ENCODE data around the gene TAPBP. TPM values are rescaled to one million over a fixed set of nuclear protein-coding genes. Genes with fewer than 3 reads are reported as not detected.

Gene TAPBP
- total and polyA plus RNA-seq, 2 of the 8 experiments (the other 6 are each of a cell fraction or from before 2014, with no cell fraction given) = 24.5 to 35.4 TPM

DNA sequence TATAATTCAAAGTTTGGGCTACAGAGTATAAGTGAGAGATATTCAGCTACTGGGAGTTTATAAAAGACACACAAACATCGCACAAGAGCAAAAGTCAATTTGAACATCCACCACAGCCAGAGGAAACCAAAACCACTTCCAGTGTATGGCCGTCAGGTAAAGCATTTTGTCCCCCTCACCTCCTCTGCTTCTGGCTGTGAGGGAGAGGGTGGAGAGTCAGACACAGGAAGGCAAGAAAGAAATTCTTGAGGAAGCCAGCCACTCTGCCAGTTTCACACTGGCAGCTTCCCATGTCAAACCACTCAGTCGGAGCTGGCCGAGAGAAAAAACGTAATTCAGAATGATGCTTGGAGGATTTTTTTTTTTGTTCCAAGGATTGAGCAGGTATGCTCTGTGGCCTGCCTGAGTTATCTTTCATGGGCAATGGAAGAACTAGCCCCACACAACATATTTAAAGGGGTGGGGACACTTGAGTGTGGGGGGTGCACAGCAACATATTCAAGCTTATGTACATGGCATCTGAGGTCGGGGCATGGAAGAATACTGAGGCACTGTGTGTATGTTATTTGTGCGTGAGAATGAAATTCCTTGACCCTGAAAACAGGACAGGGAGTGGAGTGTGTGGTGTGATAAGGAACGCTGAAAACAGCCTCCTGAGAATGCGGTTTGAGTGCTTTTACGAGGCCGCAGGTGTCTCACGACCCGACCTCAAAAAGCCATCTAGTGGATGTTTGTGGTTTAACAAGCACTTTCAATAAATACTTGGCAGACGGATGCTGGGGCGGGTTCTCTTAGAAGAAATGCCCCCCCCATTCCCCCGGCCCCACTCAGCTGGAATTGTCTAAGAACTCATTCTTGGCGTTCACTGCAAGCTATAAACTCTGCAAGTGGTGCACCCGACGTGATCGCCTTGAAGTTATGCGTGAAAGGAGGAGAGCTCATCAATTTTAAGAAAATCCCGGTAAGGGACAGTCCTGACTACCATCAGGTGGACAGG lies 31.1 kb upstream of the TAPBP start:
- no peaks in the 10 kb centered on the region for H4K20me1 ChIP-seq (replicated peaks in 1 of 2; ENCODE audit: control insufficient read depth in 1 of 2, insufficient read depth in 2 of 2, low read length in 2 of 2)
- WGBS, 2 experiments (ENCODE audit: extremely low coverage in 1 of 2, insufficient coverage in 1 of 2, insufficient read length in 1 of 2, insufficient replicate concordance in 2 of 2, low coverage in 1 of 2, low lambda C conversion rate in 2 of 2, missing lambda C conversion rate in 1 of 2) = 33% methylated on average over 22 of the region's 22 CpGs; no CpG with 5 or more reads in 1 of the 2 experiments
- H3K79me1 ChIP-seq (ENCODE audit: low read depth, low read length) = no peaks in the 10 kb centered on the region
- peaks cover 0 to 5% (median 2%) of the 10 kb centered on the region in 4 experiments; a peak in 2 of 7 replicates for H3K4me1 ChIP-seq (replicated peaks in 1 of 4; ENCODE audit: control insufficient read depth in 3 of 4, insufficient read depth in 4 of 4, low read length in 3 of 4)
- no peak overlapping the region for H4K8ac ChIP-seq (ENCODE audit: extremely low read depth, insufficient read depth, low read length)
- H3K9me3 ChIP-seq (ENCODE audit: insufficient read depth in 2 of 2, low read depth in 1 of 2, low read length in 1 of 2) = no peaks in the 10 kb centered on the region
- ChIA-PET CTCF (ENCODE audit: partially characterized antibody) (interaction anchor here (0.6 to 3.7 kb wide), 32 partner anchors 8 to 1042 kb away, joined by 3 to 23 read pairs (median 4); partner anchors contain the start of genes B3GALT4 and ZBTB22), POLR2A (ENCODE audit: partially characterized antibody) (interaction anchor here (0.6 to 1.2 kb wide), 5 partner anchors 11 to 73 kb away, joined by 3 to 6 read pairs (median 3); no protein-coding TSS in a partner anchor)
- H3K9ac ChIP-seq (replicated peaks in 1 of 4; ENCODE audit: extremely low read depth in 1 of 4, low read depth in 3 of 4, low read length in 3 of 4) = no peak overlapping the region
- H3K14ac ChIP-seq (ENCODE audit: insufficient read length) = no peak overlapping the region
- no peak overlapping the region for H3K4ac ChIP-seq (replicated peaks; ENCODE audit: insufficient read length, low read depth, low read length)
- H2BK120ac ChIP-seq (replicated peaks; ENCODE audit: low read depth, low read length) = no peak overlapping the region
- no peak overlapping the region for H4K5ac ChIP-seq (ENCODE audit: insufficient read length, low read depth, low read length)
- DNase-seq (ENCODE audit: low read depth in 1 of 2, low spot score in 2 of 2) (peak in 1 of 2 experiments; percentile 54), FAIRE-seq (no peak)
- no peak overlapping the region for H3K56ac ChIP-seq (replicated peaks; ENCODE audit: insufficient read length, low read depth, low read length)
- no peak overlapping the region; the same call in 1 of the 2 replicates for H2BK12ac ChIP-seq (ENCODE audit: low read depth, low read length)
- H2AFZ ChIP-seq (ENCODE audit: low read length) = no peak overlapping the region; the same call in 1 of the 2 replicates
- H3K4me3 ChIP-seq (ENCODE audit: extremely low read depth in 1 of 4, insufficient read depth in 2 of 4, low read depth in 3 of 4, low read length in 4 of 4) = no peak overlapping the region
- no peak overlapping the region; the same call in 1 of the 2 replicates for H2BK15ac ChIP-seq (ENCODE audit: low read length)
- H3K23ac ChIP-seq (ENCODE audit: insufficient read length) = no peak overlapping the region
- H3K27me3 ChIP-seq (replicated peaks in 1 of 4; ENCODE audit: control insufficient read depth in 3 of 4, extremely low read depth in 1 of 4, insufficient read depth in 3 of 4, low read length in 3 of 4) = no peaks in the 10 kb centered on the region
- no peaks in the 10 kb centered on the region for H3K79me2 ChIP-seq (ENCODE audit: control insufficient read depth in 1 of 2, insufficient read depth in 2 of 2, low read length in 2 of 2)
- 0 out of 2 replicates have a peak overlapping the region, but pooled peaks have one; percentile 40 for H2BK5ac ChIP-seq (ENCODE audit: low read depth, low read length)
- H3K18ac ChIP-seq (ENCODE audit: extremely low read depth, low read length) = no peak overlapping the region
- H2AK5ac ChIP-seq (ENCODE audit: low read depth, low read length) = no peak overlapping the region
- no peaks in the 10 kb centered on the region for H3K36me3 ChIP-seq (ENCODE audit: control insufficient read depth in 2 of 4, insufficient read depth in 4 of 4, low read length in 3 of 4)
- H3K27ac ChIP-seq (ENCODE audit: low read depth, low read length) = no peak overlapping the region
- H3K4me2 ChIP-seq (ENCODE audit: insufficient read depth in 1 of 2, low read depth in 2 of 2, low read length in 2 of 2) = peak overlapping the region; percentile 29 to 38; a peak in 3 of 4 replicates
- no peak overlapping the region for H4K91ac ChIP-seq (replicated peaks; ENCODE audit: insufficient read length, low read length)
- H2BK20ac ChIP-seq (ENCODE audit: low read length) = no peak overlapping the region
- no peaks in the 10 kb centered on the region for H3K23me2 ChIP-seq (ENCODE audit: low read depth, low read length)
- TF ChIP-seq RAD21 (IDR thresholded peaks at IDR 0.05 in 1 of 2, conservative IDR thresholded peaks at IDR 0.05 in 1 of 2; ENCODE audit: low read depth in 2 of 2, low read length in 2 of 2) = peak; percentile 44 to 60
- no peak for TF ChIP-seq CBX8 (IDR thresholded peaks at IDR 0.05; ENCODE audit: borderline replicate concordance, low read depth, low read length)
- 0 out of 2 replicates have a peak, but pooled peaks have one; percentile 50 for TF ChIP-seq TEAD4 (IDR thresholded peaks at IDR 0.05; ENCODE audit: low read depth, low read length)
- no peak for TF ChIP-seq POU5F1 (IDR thresholded peaks at IDR 0.05; ENCODE audit: low read depth, low read length)
- no peak for TF ChIP-seq BRCA1 (IDR thresholded peaks at IDR 0.05; ENCODE audit: low read depth, low read length)
- no peak for TF ChIP-seq CEBPB (IDR thresholded peaks at IDR 0.05; ENCODE audit: low read depth, low read length)
- TF ChIP-seq, protein P1, sequence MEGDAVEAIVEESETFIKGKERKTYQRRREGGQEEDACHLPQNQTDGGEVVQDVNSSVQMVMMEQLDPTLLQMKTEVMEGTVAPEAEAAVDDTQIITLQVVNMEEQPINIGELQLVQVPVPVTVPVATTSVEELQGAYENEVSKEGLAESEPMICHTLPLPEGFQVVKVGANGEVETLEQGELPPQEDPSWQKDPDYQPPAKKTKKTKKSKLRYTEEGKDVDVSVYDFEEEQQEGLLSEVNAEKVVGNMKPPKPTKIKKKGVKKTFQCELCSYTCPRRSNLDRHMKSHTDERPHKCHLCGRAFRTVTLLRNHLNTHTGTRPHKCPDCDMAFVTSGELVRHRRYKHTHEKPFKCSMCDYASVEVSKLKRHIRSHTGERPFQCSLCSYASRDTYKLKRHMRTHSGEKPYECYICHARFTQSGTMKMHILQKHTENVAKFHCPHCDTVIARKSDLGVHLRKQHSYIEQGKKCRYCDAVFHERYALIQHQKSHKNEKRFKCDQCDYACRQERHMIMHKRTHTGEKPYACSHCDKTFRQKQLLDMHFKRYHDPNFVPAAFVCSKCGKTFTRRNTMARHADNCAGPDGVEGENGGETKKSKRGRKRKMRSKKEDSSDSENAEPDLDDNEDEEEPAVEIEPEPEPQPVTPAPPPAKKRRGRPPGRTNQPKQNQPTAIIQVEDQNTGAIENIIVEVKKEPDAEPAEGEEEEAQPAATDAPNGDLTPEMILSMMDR (IDR thresholded peaks at IDR 0.05; ENCODE audit: control extremely low read depth in 1 of 3, insufficient read depth in 1 of 3, low read depth in 1 of 3, low read length in 3 of 3) = peak in 2 of 3 experiments; percentile 60 to 68; a peak in 3 of 4 replicates
- TF ChIP-seq SIRT6 (IDR thresholded peaks at IDR 0.05; ENCODE audit: low read length) = no peak

Measured in H1 (cell line).